ENCODE data around the gene DUOX2.

GRCh38 chr15:45117308-45118130 lies 3.5 kb upstream of the DUOX2 start:
- TF ChIP-seq YY1 (IDR thresholded peaks at IDR 0.05; ENCODE audit: extremely low read depth, insufficient replicate concordance, low read depth, low read length) (no peak), EZH2 (IDR thresholded peaks at IDR 0.05) (no peak), ZNF274 (IDR thresholded peaks at IDR 0.05; ENCODE audit: low read depth, low read length) (no peak), CTCF (IDR thresholded peaks at IDR 0.05 in 2 of 3, conservative IDR thresholded peaks at IDR 0.05 in 1 of 3; ENCODE audit: borderline replicate concordance in 1 of 3, insufficient read depth in 1 of 3, low read depth in 2 of 3, low read length in 2 of 3) (no peak), CEBPB (IDR thresholded peaks at IDR 0.05; ENCODE audit: low read depth) (no peak), MAX (IDR thresholded peaks at IDR 0.05) (no peak)

Data from HCT116 (cell line).